ENCODE results near the gene CRTAP.
"Not testable (repeated sequence)": the region's sequence is repeated elsewhere in the genome, so short reads cannot be mapped to it uniquely, and the experiment has no call there.

Gene CRTAP

DNA sequence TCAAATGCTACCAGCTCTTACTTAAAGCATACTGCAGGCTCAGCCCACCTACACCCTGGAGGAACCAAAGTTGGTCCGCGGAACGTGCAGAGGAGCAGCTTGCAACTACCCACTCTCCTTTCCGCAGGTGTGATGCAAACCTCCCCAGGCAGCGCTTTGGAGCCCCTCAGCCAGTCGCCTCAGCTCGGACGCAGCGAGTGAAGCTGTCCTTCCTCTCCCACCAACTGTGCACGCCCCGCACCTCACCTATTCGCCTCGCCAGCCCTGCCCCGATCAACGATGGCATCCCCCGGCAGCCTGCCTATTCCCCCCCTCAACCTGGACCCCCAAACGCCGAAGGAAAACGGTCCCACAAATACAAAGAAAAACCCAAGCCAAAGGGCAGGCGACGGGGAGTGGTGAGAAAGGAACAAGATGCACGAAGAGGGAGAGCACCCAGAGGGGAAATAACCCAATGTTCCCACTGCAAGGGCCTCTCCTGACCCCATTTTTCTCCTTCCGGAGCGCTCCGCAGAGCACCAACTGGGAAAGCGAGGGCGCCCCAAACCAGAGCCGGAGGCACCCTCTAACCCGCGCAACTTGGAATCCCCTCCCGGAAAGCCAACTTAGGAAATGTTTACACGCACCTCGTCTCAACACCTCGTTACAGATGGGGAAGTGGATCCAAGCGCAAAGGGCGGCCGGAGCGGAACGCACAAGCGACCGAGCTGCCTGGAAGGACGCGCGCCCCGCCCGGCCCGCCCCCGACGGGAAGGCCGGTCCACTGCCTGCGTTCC lies 17.5 kb upstream of the CRTAP start:
- peak overlapping the region; percentile 73 to 99 (median 91) for H3K4me3 ChIP-seq
- peak overlapping the region; percentile 90 to 100 (median 98) for H3K27ac ChIP-seq

DNA sequence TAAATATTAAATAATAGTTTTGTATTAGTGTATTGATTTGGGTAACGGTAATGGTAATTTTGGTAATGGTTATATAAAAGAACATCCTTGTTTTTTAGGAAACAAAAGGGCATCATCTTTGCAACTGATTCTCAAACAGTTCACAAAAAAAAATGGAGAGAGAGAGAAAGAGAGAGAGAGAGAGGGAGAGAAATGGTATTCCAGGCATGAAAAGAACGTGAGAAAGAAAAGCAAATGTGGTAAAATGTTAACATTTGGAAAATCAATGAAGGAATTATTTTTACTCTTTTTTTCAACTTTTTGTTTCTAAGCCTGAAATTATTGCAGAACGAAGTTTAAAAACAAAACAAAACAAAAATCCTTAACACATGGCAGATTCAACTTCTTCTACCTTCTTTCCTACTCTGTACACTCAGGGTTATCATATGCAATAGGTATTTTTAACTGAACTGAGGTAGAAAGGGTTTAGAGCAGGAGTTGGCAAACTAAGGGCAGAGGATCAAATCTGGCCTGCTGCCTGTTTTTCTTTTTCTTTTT lies 14.6 kb upstream of the CRTAP start:
- Histone ChIP-seq H3K27ac (no peak overlapping the region), H3K4me3 (no peak overlapping the region)

DNA sequence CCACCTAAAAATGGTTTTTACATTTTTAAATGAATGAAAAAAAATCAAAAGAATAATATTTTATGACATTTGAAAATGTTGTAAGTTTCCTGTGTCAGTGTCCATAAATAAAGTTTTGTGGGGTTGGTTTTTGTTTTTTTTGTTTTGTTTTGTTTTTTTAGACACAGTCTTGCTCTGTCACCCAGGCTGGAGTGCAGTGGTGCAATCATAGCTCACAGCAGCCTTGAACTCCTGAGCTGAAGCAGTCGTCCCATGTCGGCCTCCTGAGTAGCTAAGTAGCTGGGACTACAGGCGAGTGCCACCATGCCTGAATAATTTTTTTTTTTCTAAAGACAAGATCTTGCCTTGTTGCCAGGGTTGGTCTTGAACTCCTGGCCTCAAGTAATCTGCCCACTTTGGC lies 14.1 kb upstream of the CRTAP start:
- no peak overlapping the region for H3K4me3 ChIP-seq
- no peak overlapping the region for H3K27ac ChIP-seq

DNA sequence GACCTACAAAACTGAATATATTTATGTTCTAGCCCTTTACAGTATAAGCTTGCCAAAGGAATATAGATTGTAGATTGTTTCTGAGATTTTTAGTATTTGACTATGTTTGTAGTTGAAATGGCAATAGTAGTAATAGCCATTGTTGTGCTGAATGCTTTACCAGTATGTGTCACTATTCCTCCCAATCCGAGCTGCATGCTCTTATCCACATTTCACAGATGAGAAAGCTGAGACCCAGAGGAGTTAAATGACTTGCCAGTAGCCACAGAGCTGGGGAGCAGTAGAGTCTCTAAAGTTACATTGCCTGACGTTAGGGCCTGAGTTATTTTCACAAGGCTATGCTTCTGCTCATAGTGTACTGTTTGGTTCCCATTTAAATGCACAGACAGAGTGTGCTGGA lies 13.6 kb upstream of the CRTAP start:
- no peak overlapping the region for H3K27ac ChIP-seq
- H3K4me3 ChIP-seq, result no peak overlapping the region

DNA sequence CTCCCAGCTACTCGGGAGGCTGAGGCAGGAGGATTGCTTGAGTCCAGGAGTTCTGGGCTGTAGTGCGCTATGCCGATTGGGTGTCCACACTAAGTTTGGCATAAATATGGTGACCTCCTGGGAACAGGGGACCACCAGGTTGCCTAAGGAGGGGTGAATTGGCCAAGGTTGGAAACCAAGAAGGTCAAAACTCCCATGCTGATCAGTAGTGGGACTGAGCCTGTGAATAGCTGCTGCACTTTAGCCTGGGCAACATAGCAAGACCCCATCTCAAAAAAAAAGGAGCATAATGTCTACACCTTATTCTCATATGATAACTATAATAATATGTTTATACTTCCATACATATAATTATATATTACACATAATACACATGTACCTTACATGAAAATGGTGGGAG lies 10.8 kb upstream of the CRTAP start:
- H3K4me3 ChIP-seq, result no peak overlapping the region
- H3K27ac ChIP-seq, result no peak overlapping the region

DNA sequence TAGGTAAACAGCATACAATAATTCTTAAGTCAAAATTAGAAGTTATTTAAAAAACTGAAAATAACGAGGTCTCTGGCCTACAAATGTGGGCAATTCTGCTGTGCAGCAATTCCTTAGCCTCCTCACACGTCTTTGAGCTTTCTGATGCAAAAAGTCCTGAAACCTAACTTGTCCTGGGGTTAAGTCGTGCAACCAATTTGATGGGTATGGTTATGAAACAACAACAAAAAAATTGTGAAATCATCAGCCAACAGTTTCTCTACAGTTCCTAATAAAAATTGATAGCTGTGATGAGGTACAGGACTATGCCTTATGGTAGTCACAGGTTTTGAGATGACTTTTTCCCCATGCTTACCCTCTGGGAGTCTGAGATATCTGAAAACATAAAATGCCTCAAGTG lies 10.3 kb upstream of the CRTAP start:
- no peak overlapping the region for H3K27ac ChIP-seq
- H3K4me3 ChIP-seq, result no peak overlapping the region

DNA sequence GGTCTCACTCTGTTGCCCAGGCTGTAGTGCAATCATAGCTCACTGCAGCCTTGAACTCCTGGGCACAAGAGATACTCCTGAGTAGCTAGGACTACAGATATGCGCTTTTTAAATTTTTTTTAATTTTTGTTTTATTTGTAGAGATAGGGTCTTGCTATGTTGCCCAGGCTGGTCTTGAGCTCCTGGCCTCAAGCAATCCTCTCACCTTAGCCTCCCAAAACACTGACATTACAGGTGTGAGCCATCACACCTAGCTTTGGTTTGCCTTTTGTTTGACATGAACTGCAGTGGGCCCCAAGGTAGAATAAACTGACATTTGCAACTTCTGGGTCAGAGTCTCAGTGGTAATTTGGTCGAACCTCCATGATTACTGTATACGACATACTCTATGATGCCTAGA lies 9.0 kb upstream of the CRTAP start:
- no peak overlapping the region for H3K4me3 ChIP-seq

DNA sequence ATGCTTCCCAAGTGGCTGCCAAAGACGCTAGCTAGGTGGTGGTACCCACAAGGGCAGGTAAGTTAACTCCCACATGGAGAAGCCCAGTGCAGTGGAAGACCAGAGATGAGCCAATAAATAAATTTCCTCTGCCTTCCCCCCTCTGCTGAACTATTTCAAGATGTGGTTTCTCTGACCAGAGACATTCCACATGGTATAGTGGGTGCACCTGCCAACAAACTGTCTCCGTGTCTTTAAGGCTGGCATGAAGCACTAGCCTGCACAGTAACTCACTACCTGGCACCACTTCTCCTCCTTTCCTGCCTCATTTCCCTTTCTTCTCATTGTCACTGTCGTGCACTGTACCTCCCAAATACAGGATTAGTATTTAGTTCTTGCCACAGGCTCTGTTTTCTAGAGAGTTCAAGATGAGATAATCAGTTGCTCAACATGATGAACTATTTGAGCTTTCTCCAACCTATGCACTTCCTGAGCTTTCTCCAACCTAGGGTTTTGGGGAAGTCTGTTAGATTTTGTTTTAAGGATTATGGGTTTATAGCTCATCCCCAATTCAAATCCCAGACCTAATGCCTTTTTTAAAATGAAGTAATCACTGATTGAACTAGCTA lies 8.4 kb upstream of the CRTAP start:
- no peak overlapping the region for H3K4me3 ChIP-seq
- no peak overlapping the region for H3K27ac ChIP-seq

More for the DNA sequence above, 9.0 kb upstream of the CRTAP start:
- H3K27ac ChIP-seq, result no peak overlapping the region

DNA sequence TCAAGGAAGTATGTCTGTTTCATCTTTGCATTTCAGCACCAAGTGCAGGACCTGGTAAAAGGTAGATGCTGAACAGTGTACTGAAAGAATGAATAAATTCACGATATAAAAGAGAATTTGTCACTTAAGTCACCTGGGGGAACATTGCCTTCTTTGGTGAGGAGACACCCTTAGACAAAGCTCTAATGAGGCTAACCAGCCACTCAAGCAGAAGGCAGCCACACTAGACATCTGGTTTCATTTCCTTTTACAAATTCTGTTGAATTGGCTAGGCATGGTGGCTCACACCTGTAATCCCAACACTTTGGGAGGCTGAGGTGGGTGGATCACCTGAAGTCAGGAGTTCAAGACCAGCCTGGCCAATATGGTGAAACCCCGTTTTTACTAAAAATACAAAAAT lies 7.0 kb upstream of the CRTAP start:
- not testable (repeated sequence) for H3K27ac ChIP-seq

DNA sequence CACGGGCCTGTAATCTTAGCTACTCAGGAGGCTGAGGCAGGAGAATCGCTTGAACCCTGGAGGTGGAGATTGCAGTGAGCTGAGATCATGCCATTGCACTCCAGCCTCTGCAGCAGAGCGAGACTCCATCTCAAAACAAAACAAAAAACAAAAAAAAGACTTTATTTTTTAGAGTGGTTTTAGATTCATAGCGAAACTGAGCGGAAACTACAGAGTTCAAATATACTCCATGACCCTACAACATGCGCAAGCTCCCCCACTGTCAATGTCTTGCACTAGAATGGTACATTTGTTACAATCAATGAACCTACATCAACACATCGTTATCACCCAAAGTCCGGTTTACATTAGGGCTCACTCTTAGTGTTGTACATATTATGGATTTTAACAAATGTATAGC lies 2.2 kb upstream of the CRTAP start:
- Histone ChIP-seq H3K4me3 (no peak overlapping the region), H3K27ac (no peak overlapping the region)

More for the DNA sequence above, 7.0 kb upstream of the CRTAP start:
- not testable (repeated sequence) for H3K4me3 ChIP-seq

DNA sequence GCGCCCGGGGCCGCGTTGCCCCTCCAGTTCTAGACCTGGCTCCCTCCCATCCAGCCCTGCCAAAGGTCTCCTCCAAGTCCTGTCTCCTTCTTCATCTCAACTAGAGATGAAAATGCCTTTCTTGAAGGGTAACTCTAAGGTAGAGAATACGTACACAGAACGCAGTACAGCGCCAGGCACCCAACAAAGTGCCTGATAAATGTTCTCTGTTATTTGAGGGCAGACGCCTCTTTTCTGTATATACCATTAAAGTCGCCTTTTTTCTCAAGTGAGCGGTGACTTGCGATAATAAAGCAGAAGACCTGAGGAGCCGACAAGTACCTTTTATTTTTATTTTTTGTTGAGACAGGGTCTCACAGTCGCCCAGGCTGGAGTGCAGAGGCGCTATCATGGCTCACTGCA lies 809 bp downstream of the CRTAP start:
- H3K27ac ChIP-seq, result peak overlapping the region in 20 of 21 experiments; percentile 33 to 98 (median 91)

DNA sequence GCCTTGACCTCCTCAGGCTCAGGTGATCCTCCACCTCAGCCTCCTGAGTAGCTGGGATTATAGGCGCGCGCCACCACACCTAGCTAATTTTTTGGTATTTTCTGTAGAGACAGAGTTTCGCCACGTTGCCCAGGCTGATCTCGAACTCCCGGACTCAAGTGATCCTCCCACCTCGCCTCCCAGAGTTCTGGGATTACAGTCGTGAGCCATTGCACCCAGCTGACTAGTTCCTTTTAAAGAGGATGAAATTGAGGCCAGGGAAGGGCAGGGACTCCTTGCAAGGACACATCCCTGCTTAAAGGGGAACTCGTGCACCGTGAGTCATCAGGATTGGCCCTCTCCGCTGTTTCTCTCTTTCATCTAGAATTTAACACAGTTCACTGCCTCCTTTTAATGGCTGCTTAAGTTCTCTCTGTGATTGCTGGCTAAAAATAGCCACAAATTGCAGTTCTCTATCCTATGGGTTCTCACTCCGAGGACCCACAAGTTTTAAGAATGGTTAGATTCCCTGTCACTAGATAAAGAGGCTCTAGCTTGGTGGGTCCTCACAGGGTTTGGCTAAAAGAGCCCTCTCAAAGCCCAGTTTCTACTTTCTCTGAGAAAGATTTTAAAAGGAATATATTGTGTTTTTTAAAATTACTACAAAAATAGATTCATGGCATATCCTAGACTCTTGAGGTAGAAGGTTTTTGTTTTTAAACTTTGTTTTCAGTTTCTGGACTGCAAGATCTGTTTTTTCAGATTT lies 1.4 kb downstream of the CRTAP start:
- H3K4me3 ChIP-seq, result peak overlapping the region; percentile 52 to 79 (median 65)

More for the DNA sequence above, 809 bp downstream of the CRTAP start:
- H3K4me3 ChIP-seq, result peak overlapping the region; percentile 52 to 79 (median 65)

DNA sequence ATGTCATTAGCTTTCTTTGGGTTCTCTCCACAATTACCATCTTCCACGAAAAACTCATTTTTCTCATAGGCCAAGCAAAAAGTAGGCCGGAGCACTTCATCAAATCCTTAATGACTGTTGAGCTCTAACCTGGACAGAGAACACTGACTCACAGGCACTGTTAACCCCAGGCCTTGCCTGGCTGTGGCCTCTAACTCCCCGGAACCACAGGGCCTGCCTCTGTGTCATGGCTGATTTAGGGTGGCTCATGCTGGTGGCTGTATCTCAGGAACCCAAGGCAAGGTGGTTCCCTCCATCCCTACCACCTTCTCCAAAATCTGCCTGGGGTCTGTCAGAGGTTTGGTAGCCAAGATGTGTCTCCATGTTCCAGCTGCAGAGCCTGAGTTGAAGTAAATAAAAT lies 3.6 kb downstream of the CRTAP start:
- H3K4me3 ChIP-seq, result no peak overlapping the region
- peak overlapping the region in 1 of 21 experiments; percentile 7 for H3K27ac ChIP-seq

More for the DNA sequence above, 1.4 kb downstream of the CRTAP start:
- peak overlapping the region in 20 of 21 experiments; percentile 33 to 98 (median 91) for H3K27ac ChIP-seq

DNA sequence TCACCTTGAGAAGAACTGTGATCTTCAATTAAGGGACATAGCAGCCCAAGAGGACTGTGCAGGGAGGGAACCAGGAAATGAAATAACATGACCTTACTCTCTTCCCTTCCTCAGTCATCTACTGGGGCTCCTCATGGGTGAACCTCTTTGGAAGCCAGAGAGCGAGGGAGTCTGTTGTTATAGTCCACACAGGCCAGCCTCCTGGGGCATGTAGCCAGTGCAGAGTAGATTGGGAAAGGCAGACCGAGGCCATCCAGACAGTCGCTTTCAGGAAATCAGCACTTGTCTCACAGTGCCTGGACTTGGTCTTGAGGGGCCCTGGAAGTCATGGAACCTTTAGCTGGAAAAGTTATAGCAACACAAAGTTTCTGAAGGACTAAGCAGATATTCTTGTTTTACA lies 6.1 kb downstream of the CRTAP start:
- Histone ChIP-seq H3K4me3 (no peak overlapping the region), H3K27ac (peak overlapping the region in 1 of 21 experiments; percentile 30)

DNA sequence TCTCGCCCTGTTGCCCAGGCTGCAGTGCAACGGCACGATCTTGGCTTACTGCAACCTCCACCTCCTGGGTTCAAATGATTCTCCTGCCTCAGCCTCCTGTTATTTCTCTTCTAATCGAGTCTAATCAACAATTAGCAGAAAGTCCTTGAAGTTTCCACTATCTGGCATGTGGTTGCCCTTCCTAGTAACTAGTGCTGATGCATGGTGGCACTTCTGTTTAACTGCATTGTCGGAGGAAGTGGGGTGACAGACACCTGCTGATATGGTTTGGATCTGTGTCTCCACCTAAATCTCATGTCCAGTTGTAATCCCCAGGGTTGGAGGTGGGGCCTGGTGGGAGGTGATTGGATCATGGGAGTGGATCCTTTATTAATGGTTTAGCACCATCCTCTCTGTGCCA lies 9.2 kb downstream of the CRTAP start:
- no peak overlapping the region for H3K4me3 ChIP-seq
- H3K27ac ChIP-seq, result no peak overlapping the region

DNA sequence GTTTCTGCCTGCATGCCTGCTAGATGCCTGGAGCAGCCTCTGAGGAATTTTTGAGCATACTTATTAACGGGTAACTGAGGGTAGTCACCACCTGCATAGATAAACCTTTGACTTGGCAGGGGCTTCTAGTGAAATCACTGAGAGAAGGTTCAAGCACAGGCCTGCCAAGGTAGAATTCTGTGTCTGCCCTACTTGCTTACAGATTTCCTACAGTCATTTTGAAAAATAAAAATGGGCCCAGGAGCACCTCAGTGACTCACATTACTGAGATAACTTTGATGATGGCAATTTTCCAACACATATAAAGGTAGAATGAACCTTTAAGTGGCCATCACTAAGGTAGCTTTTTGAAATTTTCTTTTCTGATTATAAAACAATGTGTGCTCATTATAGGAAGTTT lies 10.8 kb downstream of the CRTAP start:
- Histone ChIP-seq H3K4me3 (no peak overlapping the region), H3K27ac (peak overlapping the region in 1 of 21 experiments; percentile 21)

DNA sequence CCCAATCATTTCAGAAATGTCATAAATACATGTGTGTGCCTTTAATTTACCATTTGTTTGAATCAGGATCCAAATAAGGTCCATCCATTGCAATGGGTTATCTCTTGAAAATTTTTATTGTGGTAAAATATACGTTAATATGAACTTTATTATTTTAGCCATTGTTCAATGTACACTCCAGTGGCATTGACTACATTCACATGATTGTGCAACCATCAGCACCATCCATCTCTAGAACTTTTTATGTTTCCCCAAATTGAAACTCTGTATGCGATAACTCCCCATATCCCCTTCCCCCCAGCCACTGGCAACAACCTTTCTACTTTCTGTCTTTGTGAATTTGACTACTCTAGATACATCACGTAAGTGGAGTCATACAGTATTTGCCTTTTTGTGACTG lies 12.0 kb downstream of the CRTAP start:
- Histone ChIP-seq H3K4me3 (no peak overlapping the region), H3K27ac (no peak overlapping the region)

DNA sequence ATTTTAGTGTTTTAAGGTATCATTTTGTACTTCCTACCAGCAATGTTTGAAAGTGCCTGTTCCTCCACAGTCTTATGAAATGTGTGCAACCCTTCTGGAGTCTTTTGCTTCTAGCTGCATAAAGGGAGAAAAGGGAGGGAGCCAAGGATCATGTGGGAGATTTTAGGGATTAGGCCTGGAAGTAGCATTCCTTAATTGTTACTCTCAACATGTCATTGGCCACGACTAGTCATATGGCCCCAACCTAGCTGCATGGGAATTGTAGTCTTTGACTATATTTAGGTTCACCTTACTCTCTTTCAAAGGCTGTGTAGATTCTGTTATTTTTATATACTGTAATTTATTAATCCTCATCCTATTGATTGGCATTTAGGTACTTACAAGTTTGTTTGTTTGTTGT lies 14.9 kb downstream of the CRTAP start:
- Histone ChIP-seq H3K27ac (no peak overlapping the region), H3K4me3 (no peak overlapping the region)

DNA sequence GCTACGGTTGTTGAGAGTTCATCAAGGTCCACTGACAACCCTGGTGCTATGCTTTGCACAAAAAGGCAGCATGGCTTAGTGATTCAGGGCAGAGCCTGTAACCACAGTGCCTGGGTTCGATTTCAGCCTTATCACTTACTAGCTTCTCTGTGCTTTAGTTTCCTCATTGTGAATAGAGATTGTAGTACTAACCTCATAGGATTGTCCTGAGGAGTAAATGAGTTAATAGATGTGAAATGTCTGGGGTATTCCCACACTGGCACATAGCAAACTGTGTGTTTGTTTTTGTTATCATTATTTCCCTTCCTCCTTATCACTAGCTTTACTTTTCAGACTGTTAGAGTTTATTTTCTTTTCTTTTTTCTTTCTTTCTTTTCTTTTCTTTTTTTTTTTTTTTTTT lies 16.3 kb downstream of the CRTAP start:
- Histone ChIP-seq H3K4me3 (no peak overlapping the region), H3K27ac (no peak overlapping the region)

DNA sequence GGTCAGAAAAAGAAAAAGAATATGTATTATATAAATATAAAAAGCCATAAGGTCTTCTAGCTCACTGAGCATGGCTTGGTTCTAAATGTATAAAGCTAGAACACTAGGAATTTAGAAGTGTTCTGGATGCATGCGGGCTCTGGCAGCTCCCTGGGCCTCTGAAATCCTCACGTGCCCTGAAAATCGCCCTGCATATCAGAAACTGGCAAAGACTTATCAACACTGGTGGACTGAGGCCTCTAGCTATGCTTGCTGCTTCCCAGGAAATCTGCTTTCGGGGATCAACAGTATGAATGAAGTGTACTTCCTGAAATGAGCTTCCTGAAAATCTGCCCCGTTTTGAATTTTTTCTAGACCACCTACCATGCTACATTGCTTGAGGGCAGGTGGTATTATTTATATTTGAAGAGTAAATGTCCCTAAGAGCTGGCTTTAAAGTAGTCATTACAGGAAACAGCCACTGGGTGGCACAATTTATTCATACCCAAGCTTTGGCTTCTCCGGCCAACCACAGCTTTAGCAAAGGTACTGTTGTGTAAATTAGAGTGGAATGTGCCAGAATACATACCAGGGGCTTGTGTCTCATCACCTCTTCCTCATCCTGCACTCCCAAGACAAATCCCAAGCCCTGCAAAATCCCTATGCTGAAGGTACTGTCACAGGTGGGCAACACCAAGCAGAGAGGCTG lies 17.7 kb downstream of the CRTAP start:
- no peak overlapping the region for H3K4me3 ChIP-seq
- H3K27ac ChIP-seq, result no peak overlapping the region
